ENCODE data around the gene SLC6A2.

DNA sequence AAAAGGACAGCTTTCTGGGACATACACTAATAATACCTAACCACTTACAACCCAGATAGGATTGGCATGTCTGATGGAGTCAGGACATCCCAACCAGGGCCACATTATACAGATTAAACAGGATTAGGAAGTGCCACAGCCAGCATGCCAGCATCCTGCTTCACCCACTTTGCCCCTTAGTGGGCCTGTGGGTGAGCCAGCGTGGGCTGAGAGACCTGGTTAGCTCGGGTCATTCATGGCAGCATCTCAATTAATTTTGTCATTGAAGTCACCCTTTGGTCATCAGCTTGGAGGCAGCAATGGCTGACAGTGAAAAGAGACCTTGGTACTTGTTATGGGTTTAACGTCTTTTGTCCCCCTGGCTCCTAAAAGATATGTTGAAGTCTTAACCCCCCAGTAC is 29.9 kb upstream of the SLC6A2 start:
- TF ChIP-seq POLR2A (IDR thresholded peaks at IDR 0.05), result no peak
- TF ChIP-seq, protein P1, sequence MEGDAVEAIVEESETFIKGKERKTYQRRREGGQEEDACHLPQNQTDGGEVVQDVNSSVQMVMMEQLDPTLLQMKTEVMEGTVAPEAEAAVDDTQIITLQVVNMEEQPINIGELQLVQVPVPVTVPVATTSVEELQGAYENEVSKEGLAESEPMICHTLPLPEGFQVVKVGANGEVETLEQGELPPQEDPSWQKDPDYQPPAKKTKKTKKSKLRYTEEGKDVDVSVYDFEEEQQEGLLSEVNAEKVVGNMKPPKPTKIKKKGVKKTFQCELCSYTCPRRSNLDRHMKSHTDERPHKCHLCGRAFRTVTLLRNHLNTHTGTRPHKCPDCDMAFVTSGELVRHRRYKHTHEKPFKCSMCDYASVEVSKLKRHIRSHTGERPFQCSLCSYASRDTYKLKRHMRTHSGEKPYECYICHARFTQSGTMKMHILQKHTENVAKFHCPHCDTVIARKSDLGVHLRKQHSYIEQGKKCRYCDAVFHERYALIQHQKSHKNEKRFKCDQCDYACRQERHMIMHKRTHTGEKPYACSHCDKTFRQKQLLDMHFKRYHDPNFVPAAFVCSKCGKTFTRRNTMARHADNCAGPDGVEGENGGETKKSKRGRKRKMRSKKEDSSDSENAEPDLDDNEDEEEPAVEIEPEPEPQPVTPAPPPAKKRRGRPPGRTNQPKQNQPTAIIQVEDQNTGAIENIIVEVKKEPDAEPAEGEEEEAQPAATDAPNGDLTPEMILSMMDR (IDR thresholded peaks at IDR 0.05), result no peak

Data from adrenal gland (tissue), 5 donors.